ENCODE results near the gene MAGEB17. TPM values are rescaled to one million over a fixed set of nuclear protein-coding genes. Genes with fewer than 3 reads are reported as not detected.

MAGEB17 gene
- total and polyA plus RNA-seq, 2 experiments from 2014 or later, result 0.14 to 0.42 TPM

- DNase-seq (ENCODE audit: low spot score) (peak; percentile 72), ATAC-seq (peak; percentile 87)
- H2AFZ ChIP-seq, result no peak overlapping the region
- Mint-ChIP-seq H3K9me3 (no peaks in the 10 kb centered on the region; the same call in none of the 3 replicates), H3K4me1 (peaks cover 29% of the 10 kb centered on the region), H3K27me3 (ENCODE audit: insufficient read depth, low read depth, poor library complexity) (peaks cover 3% of the 10 kb centered on the region), H3K4me3 (no peak overlapping the region), H3K27ac (peak overlapping the region; percentile 89; the same call in 1 of the 2 replicates), H3K36me3 (ENCODE audit: low read depth) (no peaks in the 10 kb centered on the region; the same call in 2 of the 3 replicates)
- no peak overlapping the region for H3K4me3 ChIP-seq
- TF ChIP-seq ZNF462 (CRISPR knock-in tag; IDR thresholded peaks at IDR 0.05), result no peak
- TF ChIP-seq CTCF (conservative IDR thresholded peaks at IDR 0.05; ENCODE audit: low read depth in 2 of 2), result 0 out of 4 replicates have a peak, but pooled peaks of 1 of the 2 experiments have one; percentile 1
- TF ChIP-seq NANOG (IDR thresholded peaks at IDR 0.05; ENCODE audit: borderline replicate concordance), result peak; percentile 58
- 0 out of 2 replicates have a peak overlapping the region, but pooled peaks have one; percentile 0 for H3K4me2 ChIP-seq
- H3K9me2 ChIP-seq (ENCODE audit: insufficient read depth), result no peaks in the 10 kb centered on the region
- H3K27ac ChIP-seq (ENCODE audit: low read depth), result peak overlapping the region; percentile 62
- H3K27me3 ChIP-seq (ENCODE audit: insufficient read depth), result no peaks in the 10 kb centered on the region
- H3K79me2 ChIP-seq (replicated peaks; ENCODE audit: insufficient read depth), result no peaks in the 10 kb centered on the region
- no peaks in the 10 kb centered on the region for H4K20me1 ChIP-seq (replicated peaks; ENCODE audit: insufficient read depth)
- H3F3A ChIP-seq (replicated peaks; ENCODE audit: low read depth), result no peaks in the 10 kb centered on the region
- H3K36me3 ChIP-seq (ENCODE audit: insufficient read depth), result no peaks in the 10 kb centered on the region
- H3K4me1 ChIP-seq (ENCODE audit: insufficient read depth), result peaks cover 22% of the 10 kb centered on the region
These were observed 48.4 kb downstream of the MAGEB17 start for GRCh38 chrX:16215660-16216059.

Other genes starting within 250 kb of the MAGEB17 start
- gene GRPR, start 43.9 kb upstream of the MAGEB17 start, total RNA-seq (2014; rRNA removed; shearing (Covaris generic)), result 14.3 and 16.5 TPM in 2 replicates
- 9.5 and 13.4 TPM in 2 replicates for gene GRPR, start 43.9 kb upstream of the MAGEB17 start, polyA plus RNA-seq (2016; fragmentation: Nextera tagmentation; extraction: Ambion mirVana)